ENCODE results near the gene SARM1. TPM values are rescaled to one million over a fixed set of nuclear protein-coding genes. Genes with fewer than 3 reads are reported as not detected.

SARM1 gene
- polyA plus RNA-seq, 12 donors = 4.3 to 21.5 (median 5.4) TPM; not detected in 1

GRCh38 chr17:28394337-28395116 lies 23.0 kb downstream of the SARM1 start:
- DNase-seq = no peak

GRCh38 chr17:28395426-28395825 lies 23.9 kb downstream of the SARM1 start:
- no peak for DNase-seq

- no peak for DNase-seq
Observed at GRCh38 chr17:28395968-28396367, 24.5 kb downstream of the SARM1 start.

- DNase-seq = no peak
Observed at GRCh38 chr17:28396635-28397239, 25.2 kb downstream of the SARM1 start.

- no peak for DNase-seq
Observed at GRCh38 chr17:28397275-28397674, 25.8 kb downstream of the SARM1 start.

- DNase-seq = no peak
Observed at GRCh38 chr17:28397687-28398279, 26.3 kb downstream of the SARM1 start.

GRCh38 chr17:28398280-28398981 lies 26.9 kb downstream of the SARM1 start:
- DNase-seq = no peak

- DNase-seq = no peak
Observed at GRCh38 chr17:28399808-28400207, 28.3 kb downstream of the SARM1 start.

GRCh38 chr17:28402224-28402630 lies 30.7 kb downstream of the SARM1 start:
- DNase-seq = no peak

- DNase-seq = no peak
Observed at GRCh38 chr17:28402844-28403243, 31.4 kb downstream of the SARM1 start.

- DNase-seq = no peak
Observed at GRCh38 chr17:28404007-28404406, 32.5 kb downstream of the SARM1 start.

- DNase-seq = no peak
Observed at GRCh38 chr17:28404461-28404811, 32.9 kb downstream of the SARM1 start.

- DNase-seq = peak; percentile 27
Observed at GRCh38 chr17:28404812-28405570, 33.5 kb downstream of the SARM1 start.

- peak; percentile 67 for DNase-seq
Observed at GRCh38 chr17:28405632-28406472, 34.4 kb downstream of the SARM1 start, which contains the start of gene SLC46A1. Gene SLC46A1, minus strand, starts transcription at chr17:28406212. Its CDS starts 98 bp downstream, at chr17:28406114.

- DNase-seq = no peak
Observed at GRCh38 chr17:28406473-28406814, 35.0 kb downstream of the SARM1 start.

- no peak for DNase-seq
Observed at GRCh38 chr17:28407130-28407973, 35.9 kb downstream of the SARM1 start.

GRCh38 chr17:28407974-28408306 lies 36.4 kb downstream of the SARM1 start:
- no peak for DNase-seq

GRCh38 chr17:28412099-28412498 lies 40.6 kb downstream of the SARM1 start:
- DNase-seq = no peak

GRCh38 chr17:28413804-28414203 lies 42.3 kb downstream of the SARM1 start:
- no peak for DNase-seq

- no peak for DNase-seq
Observed at GRCh38 chr17:28415886-28416285, 44.4 kb downstream of the SARM1 start.

All from muscle of arm (tissue), 12 donors.